ENCODE results near the gene C16orf78. TPM values are rescaled to one million over a fixed set of nuclear protein-coding genes. Genes with fewer than 3 reads are reported as not detected.

The C16orf78 gene, protein sequence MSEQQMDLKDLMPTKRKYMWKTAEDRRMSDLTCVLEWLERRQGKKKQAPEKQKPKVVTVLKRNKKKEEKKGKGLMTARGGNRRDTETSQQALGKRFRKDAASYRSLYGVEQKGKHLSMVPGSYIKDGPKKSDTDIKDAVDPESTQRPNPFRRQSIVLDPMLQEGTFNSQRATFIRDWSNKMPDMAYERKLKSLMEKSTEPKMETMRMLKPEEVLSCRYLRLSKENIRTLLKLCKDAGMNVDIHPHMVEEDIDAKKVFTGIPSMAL
- total RNA-seq (not detected), polyA plus RNA-seq (not detected), total RNA-seq (0 reads per million in 6 experiments)

DNA sequence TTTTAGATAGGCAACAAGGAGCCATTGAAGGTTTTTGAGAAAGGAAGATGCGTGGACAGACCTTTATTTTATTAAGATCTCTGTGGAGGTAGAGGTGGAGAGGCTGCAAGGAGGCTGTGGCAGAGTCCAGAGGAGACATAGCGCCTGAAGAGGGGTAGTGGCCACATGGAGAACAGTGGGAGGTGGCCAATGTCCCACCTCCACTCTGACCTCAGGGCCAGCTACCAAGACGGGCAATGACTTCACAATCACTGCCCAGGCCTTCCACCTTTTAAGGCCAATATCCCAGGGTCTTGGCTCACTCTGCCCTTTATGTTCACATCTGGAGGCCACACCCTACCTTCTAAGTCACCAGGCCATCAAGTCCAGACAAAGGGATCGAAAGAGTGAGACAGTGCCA, at the start of gene C16orf78:
Gene C16orf78 (plus strand): TSS at position 301 of the 400 bp plus-strand sequence. CDS start 136 bp downstream, outside the sequence.
- Mint-ChIP-seq H3K27me3 (peaks cover 0 to 28% (median 15%) of the 10 kb centered on the region in 5 donors), H3K9me3 (peaks cover 0 to 7% (median 2%) of the 10 kb centered on the region in 9 donors), H3K36me3 (no peaks in the 10 kb centered on the region), H3K4me3 (no peak within 1 kb of the TSS), H3K4me1 (peaks cover 0 to 2% (median 0%) of the 10 kb centered on the region in 4 donors), H3K27ac (no peak within 1 kb of the TSS)
- POLR2A ChIA-PET, result no interaction called here
- no peak for ATAC-seq
- no peak for DNase-seq

DNA sequence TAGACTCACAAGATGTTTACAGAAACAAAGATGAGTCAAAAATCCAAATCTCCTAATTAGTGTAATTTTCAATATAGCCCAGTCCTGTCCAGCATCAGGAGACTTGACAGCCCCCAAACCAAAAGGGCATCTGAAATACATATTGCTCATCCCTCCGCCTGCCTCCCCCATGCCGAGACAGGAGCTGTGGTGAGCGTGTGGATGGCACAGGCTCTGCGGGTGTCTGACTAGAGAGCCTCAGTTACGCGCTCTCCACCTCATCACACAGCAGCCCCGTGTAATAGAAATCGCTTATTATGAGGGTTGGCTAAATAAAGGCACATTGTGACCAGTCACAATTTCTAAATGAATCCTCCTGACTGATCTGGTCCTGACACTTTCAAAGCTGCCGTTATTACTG, 48.9 kb upstream of the C16orf78 start:
- no peak overlapping the region for H3K4me3 Mint-ChIP-seq
- peaks cover 6 to 41% (median 12%) of the 10 kb centered on the region in 5 donors for H3K27me3 Mint-ChIP-seq
- POLR2A ChIA-PET, result no interaction called here

DNA sequence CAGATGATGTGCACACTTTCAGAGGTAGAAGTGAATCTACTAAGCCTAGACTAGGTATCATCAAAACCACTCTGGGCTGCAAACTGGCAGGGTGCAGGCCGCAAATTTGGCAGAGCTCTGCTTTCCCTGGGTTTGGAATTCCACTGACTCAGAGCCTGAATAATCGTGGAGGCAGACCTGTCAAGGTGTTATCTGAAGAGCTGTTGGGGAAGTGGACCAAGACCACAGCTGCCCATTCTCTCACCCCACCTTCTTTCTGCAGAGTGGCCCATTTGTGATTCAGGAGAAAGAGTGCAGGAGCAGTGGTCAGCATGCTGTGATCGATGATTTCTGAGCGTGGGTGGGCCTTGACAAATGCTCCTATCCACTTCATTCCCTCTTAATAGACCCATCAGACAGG, 46.1 kb upstream of the C16orf78 start:
- ATAC-seq (no peak), DNase-seq (no peak)
- no peak overlapping the region for H3K4me3 Mint-ChIP-seq
- H3K36me3 Mint-ChIP-seq, result no peaks in the 10 kb centered on the region
- no peaks in the 10 kb centered on the region for H3K4me1 Mint-ChIP-seq
- POLR2A ChIA-PET, result no interaction called here
- H3K9me3 Mint-ChIP-seq, result peaks cover 0 to 2% (median 0%) of the 10 kb centered on the region in 9 donors
- no peak overlapping the region for H3K27ac Mint-ChIP-seq
- peaks cover 6 to 41% (median 9%) of the 10 kb centered on the region in 5 donors for H3K27me3 Mint-ChIP-seq

More for the DNA sequence above, 48.9 kb upstream of the C16orf78 start:
- Mint-ChIP-seq H3K4me1 (no peaks in the 10 kb centered on the region), H3K9me3 (peaks cover 0 to 21% (median 6%) of the 10 kb centered on the region in 9 donors), H3K27ac (no peak overlapping the region), H3K36me3 (peaks cover 0 to 8% (median 0%) of the 10 kb centered on the region in 3 donors)
- ATAC-seq, result no peak
- DNase-seq, result no peak

DNA sequence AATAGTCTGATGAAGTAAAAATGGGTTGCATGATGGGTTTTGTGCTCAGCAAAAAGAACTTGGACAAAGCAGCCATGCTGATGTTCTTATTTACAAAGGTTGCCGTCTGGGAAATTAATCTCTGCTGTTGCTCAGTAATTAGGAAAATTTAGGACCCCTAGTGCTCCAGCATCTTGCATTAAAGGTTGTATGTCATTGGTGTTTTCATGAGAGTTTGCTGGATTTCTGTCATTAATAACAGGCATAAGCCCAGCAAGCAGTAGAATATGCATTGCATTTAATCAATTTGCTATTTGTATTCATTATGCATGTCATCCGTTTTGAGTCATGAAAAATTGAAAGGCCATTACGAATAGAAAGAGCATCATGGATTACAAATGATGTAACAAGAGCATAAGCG, 45.3 kb upstream of the C16orf78 start:
- DNase-seq (no peak), ATAC-seq (no peak)
- Mint-ChIP-seq H3K4me3 (no peak overlapping the region), H3K27ac (no peak overlapping the region), H3K9me3 (peaks cover 0 to 2% (median 0%) of the 10 kb centered on the region in 9 donors), H3K36me3 (no peaks in the 10 kb centered on the region), H3K4me1 (no peaks in the 10 kb centered on the region), H3K27me3 (peaks cover 6 to 41% (median 8%) of the 10 kb centered on the region in 5 donors)
- POLR2A ChIA-PET, result no interaction called here

DNA sequence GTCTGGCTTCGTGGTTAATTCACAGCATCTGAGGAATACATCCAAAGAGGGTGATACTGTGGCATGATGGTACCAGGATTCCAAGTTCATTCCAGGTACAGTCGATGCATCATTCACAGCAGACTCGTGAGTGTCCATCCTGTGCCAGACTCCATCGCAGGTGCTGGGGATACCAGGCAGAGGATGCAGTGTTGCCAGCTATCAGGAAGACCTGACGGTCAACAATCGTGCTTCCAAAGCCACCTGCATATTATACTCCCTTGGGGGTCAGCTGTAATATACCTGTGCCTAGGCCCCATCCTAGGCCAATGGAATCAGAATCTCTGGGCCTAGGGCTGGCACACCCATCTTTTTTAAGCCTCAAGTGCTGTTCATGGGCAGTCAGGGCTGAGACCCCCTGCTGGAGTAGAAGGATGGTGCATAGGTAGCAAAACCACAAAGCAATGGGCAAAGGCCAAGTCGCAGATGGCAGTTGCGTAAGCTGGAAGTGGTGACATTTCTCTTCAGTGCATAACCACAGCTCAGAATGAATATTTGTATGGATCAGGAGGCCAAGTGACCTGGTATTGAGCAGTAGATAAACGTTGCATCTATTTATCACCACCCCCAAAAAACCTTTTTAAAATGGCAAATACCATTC, 42.9 kb upstream of the C16orf78 start:
- ATAC-seq (no peak), DNase-seq (no peak)
- Mint-ChIP-seq H3K9me3 (no peaks in the 10 kb centered on the region), H3K36me3 (no peaks in the 10 kb centered on the region), H3K27me3 (peaks cover 2 to 32% (median 5%) of the 10 kb centered on the region in 5 donors), H3K4me3 (no peak overlapping the region), H3K27ac (no peak overlapping the region), H3K4me1 (no peaks in the 10 kb centered on the region)
- POLR2A ChIA-PET, result no interaction called here

DNA sequence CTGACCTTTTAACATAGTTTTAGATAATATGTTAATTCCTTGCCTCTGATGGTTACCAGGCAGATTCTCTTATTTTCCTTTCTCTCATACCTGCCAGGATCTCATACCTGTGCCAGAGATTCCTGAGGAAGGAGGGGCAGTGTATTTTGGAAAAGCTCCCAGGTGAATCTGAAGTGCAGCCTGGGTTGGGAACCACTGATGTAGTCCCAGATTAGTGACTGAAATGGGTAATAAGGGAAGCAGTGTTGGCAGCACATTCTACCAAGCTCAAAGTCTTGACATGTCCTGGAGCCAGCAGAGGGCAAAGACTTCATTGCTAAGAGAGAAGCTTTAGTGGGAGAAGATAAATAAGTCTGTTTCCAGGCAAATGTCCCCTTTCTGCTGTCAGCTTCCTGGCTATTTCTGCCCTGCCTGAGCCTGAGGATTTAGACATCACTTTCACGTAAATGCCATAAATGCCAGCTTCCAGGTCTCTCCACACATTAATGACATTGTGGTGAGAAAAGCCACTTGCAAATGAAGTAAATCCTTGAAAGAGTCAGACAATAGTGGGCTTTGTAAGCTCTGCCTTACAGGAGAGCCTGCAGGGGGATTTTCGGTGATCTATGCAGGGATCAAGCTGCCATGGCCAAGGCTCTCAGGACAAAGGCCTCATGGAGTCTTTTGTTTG, 40.9 kb upstream of the C16orf78 start:
- Mint-ChIP-seq H3K4me3 (no peak overlapping the region), H3K27ac (no peak overlapping the region), H3K9me3 (peaks cover 0 to 2% (median 0%) of the 10 kb centered on the region in 9 donors), H3K36me3 (no peaks in the 10 kb centered on the region), H3K4me1 (no peaks in the 10 kb centered on the region), H3K27me3 (peaks cover 7 to 33% (median 17%) of the 10 kb centered on the region in 5 donors)
- ATAC-seq, result no peak
- POLR2A ChIA-PET, result no interaction called here
- no peak for DNase-seq

DNA sequence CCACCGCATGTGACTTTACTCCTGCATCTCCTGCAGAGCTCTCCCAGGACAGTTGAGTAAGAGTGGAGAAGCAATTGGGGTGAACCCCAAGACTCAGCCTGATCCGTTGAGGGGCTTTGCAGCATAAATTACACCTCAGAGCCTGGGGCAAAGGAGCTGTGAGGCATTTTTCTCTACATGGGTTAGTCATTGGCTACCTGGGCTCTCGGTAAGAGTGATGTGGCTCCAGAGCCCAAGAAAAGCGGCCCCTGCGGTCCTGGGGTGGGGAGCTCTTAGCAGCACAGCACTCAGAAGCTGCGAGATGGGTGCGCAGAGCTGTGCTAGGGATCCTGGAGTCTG, 40.4 kb upstream of the C16orf78 start:
- ATAC-seq, result no peak
- H3K4me1 Mint-ChIP-seq, result no peaks in the 10 kb centered on the region
- DNase-seq, result no peak
- H3K27me3 Mint-ChIP-seq, result peaks cover 8 to 38% (median 20%) of the 10 kb centered on the region in 5 donors
- POLR2A ChIA-PET, result no interaction called here
- no peak overlapping the region for H3K27ac Mint-ChIP-seq
- H3K9me3 Mint-ChIP-seq, result peaks cover 0 to 2% (median 0%) of the 10 kb centered on the region in 9 donors
- H3K36me3 Mint-ChIP-seq, result no peaks in the 10 kb centered on the region
- no peak overlapping the region for H3K4me3 Mint-ChIP-seq

DNA sequence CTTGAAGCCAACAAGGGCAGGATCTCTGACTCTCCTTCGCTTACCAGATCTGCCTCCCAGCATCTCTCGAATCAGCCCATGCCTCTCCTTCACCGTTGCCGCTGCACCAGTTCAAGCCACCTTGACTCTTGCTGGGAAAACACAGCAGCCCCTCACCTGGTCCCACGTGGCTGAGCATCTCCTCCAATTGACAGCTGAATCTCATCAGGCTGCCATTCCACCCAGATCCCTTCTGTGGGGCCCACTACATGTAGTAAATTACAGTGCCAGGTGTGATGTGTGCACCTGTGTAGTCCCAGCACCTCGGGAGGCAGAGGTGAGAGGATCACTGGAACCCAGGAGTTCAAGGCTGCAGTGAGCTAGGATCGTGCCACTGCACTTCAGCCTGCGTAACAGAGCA, 37.8 kb upstream of the C16orf78 start:
- H3K27me3 Mint-ChIP-seq, result peaks cover 10 to 57% (median 28%) of the 10 kb centered on the region in 5 donors
- H3K36me3 Mint-ChIP-seq, result no peaks in the 10 kb centered on the region
- POLR2A ChIA-PET, result no interaction called here
- no peak for ATAC-seq
- H3K4me3 Mint-ChIP-seq, result no peak overlapping the region
- H3K9me3 Mint-ChIP-seq, result peaks cover 0 to 2% (median 0%) of the 10 kb centered on the region in 9 donors
- H3K27ac Mint-ChIP-seq, result no peak overlapping the region
- no peak for DNase-seq
- H3K4me1 Mint-ChIP-seq, result no peaks in the 10 kb centered on the region

DNA sequence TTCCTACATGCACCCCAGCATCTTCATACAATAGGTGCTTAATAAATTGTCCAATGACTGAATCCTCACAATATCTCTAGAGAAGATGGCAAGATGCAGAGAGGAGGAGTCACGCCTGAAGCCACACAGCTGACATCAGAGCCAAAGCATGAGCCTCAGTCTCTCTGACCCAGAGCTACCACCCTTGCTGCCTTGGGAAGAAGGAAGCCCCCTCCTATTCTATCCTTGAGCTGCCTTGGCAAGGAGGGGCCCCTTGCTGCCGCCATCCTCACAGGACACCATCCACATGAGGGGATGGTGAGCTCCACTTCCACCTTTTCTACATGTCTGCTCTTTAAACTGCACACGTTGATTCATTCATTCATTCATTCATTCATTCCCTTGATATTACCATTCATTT, 37.0 kb upstream of the C16orf78 start:
- H3K4me3 Mint-ChIP-seq, result no peak overlapping the region
- H3K27ac Mint-ChIP-seq, result no peak overlapping the region
- DNase-seq, result no peak
- no peaks in the 10 kb centered on the region for H3K4me1 Mint-ChIP-seq
- POLR2A ChIA-PET, result no interaction called here
- peaks cover 10 to 63% (median 28%) of the 10 kb centered on the region in 5 donors for H3K27me3 Mint-ChIP-seq
- H3K9me3 Mint-ChIP-seq, result peaks cover 0 to 2% (median 0%) of the 10 kb centered on the region in 9 donors
- no peak for ATAC-seq
- H3K36me3 Mint-ChIP-seq, result no peaks in the 10 kb centered on the region

DNA sequence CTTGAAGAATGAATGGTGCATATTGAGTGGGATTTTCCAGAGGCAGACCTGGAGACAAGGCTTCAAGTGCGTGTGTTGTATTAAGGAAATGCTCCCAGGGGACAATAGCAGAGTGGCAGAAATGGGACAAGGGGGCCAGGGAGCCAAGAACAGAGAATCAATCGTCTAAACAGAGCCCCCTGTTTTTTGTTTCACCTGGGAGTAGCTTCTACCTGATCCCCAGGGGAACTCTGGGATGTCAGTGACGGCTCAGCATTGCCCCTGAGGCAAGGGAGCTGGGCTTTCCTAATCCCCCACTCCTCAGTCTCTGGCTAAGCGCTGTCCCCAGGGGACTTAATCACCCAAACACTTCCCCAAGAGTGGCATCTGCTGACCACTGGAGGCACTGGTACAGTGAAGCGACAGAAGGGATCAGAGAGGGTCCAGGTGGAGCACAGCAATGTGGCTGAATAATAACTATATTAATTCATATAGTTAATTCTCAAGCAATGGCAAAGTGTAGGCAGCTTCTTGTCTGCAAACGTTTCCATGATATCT, 35.7 kb upstream of the C16orf78 start:
- Mint-ChIP-seq H3K27me3 (peaks cover 10 to 72% (median 28%) of the 10 kb centered on the region in 5 donors), H3K9me3 (peaks cover 0 to 2% (median 0%) of the 10 kb centered on the region in 9 donors), H3K27ac (no peak overlapping the region), H3K4me1 (no peaks in the 10 kb centered on the region), H3K4me3 (no peak overlapping the region), H3K36me3 (no peaks in the 10 kb centered on the region)
- ATAC-seq, result no peak
- POLR2A ChIA-PET, result no interaction called here
- DNase-seq, result no peak

DNA sequence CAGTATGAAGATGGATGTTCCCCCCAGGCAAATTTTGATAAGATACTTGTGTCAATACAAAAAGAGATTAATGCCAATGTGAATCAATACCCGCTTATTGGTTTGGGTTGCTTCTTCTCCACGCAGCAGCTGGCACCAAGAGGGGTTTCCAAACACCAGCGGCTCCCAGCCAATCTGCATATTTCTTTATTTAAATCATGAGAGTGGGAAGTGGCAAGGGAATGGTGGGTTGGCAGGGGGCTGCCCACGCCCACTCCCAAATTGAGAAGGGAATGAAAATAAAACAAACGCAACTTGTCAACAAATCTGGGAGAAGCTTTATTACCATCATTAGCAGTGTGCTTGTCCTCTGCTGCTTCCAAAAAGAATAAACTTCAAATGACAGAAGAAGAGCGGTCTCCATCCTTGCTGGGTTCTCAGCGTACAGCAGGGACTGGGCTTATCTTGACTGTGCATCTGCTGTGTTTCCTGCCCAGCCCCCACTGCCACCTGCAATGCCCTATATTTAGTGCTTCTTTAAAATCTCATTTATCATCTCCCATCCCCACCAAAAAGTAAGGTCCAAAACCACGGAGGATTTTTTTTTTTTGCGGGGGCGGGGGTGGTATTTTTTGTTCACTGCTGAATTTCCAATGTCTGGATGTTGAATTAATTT, 34.9 kb upstream of the C16orf78 start:
- H3K27me3 Mint-ChIP-seq, result peaks cover 10 to 72% (median 28%) of the 10 kb centered on the region in 5 donors
- H3K9me3 Mint-ChIP-seq, result peaks cover 0 to 2% (median 0%) of the 10 kb centered on the region in 9 donors
- POLR2A ChIA-PET, result no interaction called here
- DNase-seq, result no peak
- no peak overlapping the region for H3K27ac Mint-ChIP-seq
- no peaks in the 10 kb centered on the region for H3K4me1 Mint-ChIP-seq
- H3K36me3 Mint-ChIP-seq, result no peaks in the 10 kb centered on the region
- ATAC-seq, result no peak
- no peak overlapping the region for H3K4me3 Mint-ChIP-seq

DNA sequence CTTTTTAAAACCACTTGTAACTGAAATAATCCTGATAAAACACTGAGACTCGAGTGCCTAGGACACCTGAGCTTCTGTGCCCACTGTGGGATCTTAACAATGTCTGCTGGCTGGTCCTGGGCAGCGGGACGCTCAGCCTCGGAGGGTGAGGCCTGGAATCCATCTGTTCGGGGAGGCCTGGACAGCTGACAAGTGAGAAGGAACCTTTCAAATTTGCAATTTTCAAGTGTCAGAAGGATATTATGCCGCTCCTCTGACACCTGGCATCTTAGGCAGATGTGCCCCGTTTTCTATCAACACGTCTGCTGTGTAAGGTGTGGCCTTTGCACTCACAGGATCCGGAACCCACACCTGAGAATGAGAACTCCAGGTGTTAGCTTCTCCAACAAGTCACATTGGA, 33.1 kb upstream of the C16orf78 start:
- Mint-ChIP-seq H3K27ac (no peak overlapping the region), H3K4me3 (no peak overlapping the region), H3K27me3 (peaks cover 8 to 61% (median 26%) of the 10 kb centered on the region in 5 donors), H3K4me1 (no peaks in the 10 kb centered on the region), H3K36me3 (no peaks in the 10 kb centered on the region), H3K9me3 (peaks cover 0 to 2% (median 0%) of the 10 kb centered on the region in 9 donors)
- ATAC-seq, result no peak
- POLR2A ChIA-PET, result no interaction called here
- DNase-seq, result no peak

Measured in naive thymus-derived CD8-positive, alpha-beta T cell (primary cell).